Neural cell (in vitro differentiated cells): ENCODE results near the gene CYB5R2. TPM values are rescaled to one million over a fixed set of nuclear protein-coding genes. Genes with fewer than 3 reads are reported as not detected.

Experiments used
- H2AFZ ChIP-seq: fragments of 200-600, 300-800 bp; sonication (generic), shearing (Covaris generic); 2 replicates; pipeline ENCODE4 v1.6.0; 2014; ENCODE audit warnings: low read depth, mild to moderate bottlenecking, antibody characterized with exemption, low read length, moderate library complexity
- H3F3A ChIP-seq: fragments of 200-600 bp; shearing (Covaris generic); 2 replicates; pipeline ENCODE4 v1.6.1; 2016; ENCODE audit warnings: mild to moderate bottlenecking, moderate library complexity, mixed read lengths, antibody characterized with exemption, low read length; ENCODE audit not compliant: insufficient read depth, poor library complexity, severe bottlenecking
- H3K27ac ChIP-seq: fragments of 200-600, 300-800 bp; sonication (generic), shearing (Covaris generic); 2 replicates; pipeline ENCODE4 v1.5.1; 2014; ENCODE audit warnings: mild to moderate bottlenecking, low read length, moderate library complexity
- H3K27me3 ChIP-seq: fragments of 300-800, 200-600 bp; sonication (generic), shearing (Covaris generic); 2 replicates; pipeline ENCODE4 v1.6.0; 2014; ENCODE audit warnings: mild to moderate bottlenecking, low read depth, low read length, moderate library complexity; ENCODE audit not compliant: insufficient read depth
- H3K36me3 ChIP-seq: fragments of 300-800, 200-600 bp; sonication (generic), shearing (Covaris generic); 2 replicates; pipeline ENCODE4 v1.5.1; 2014; ENCODE audit warnings: mild to moderate bottlenecking, antibody characterized with exemption, low read length, moderate library complexity; ENCODE audit not compliant: insufficient read depth
- H3K4me2 ChIP-seq: fragments of 300-800, 200-600 bp; sonication (generic), shearing (Covaris generic); 2 replicates; pipeline ENCODE4 v1.6.0; 2014; ENCODE audit warnings: mild to moderate bottlenecking, low read length
- H3K4me3 ChIP-seq: fragments of 300-800, 200-600 bp; sonication (generic), shearing (Covaris generic); 2 replicates; pipeline ENCODE4 v1.5.1; 2014; ENCODE audit warnings: mild to moderate bottlenecking, low read length, moderate library complexity
- H3K79me2 ChIP-seq: fragments of 200-600 bp; shearing (Covaris generic); replicated peaks from 2 replicates; pipeline ENCODE4 v1.6.0; 2014; ENCODE audit warnings: mild to moderate bottlenecking, low read length, moderate library complexity; ENCODE audit not compliant: insufficient read depth
- H3K9ac ChIP-seq: fragments of 300-800, 200-600 bp; sonication (generic), shearing (Covaris generic); 2 replicates; pipeline ENCODE4 v1.6.1; 2016; ENCODE audit warnings: mild to moderate bottlenecking, low read length, mixed read lengths
- H3K9me2 ChIP-seq: fragments of 200-600 bp; shearing (Covaris generic); 2 replicates; pipeline ENCODE4 v1.6.1; 2016; ENCODE audit warnings: mild to moderate bottlenecking, low read length, mixed read lengths; ENCODE audit not compliant: insufficient read depth
- H3K9me3 ChIP-seq: fragments of 200-600, 300-800 bp; sonication (generic), shearing (Covaris generic); 2 replicates; pipeline ENCODE4 v1.6.1; 2016; ENCODE audit warnings: mild to moderate bottlenecking, mixed run types, low read length, moderate library complexity, mixed read lengths
- H4K20me1 ChIP-seq: fragments of 200-600 bp; shearing (Covaris generic); 2 replicates; pipeline ENCODE4 v1.6.1; 2016; ENCODE audit warnings: mild to moderate bottlenecking, mixed run types; ENCODE audit not compliant: insufficient read depth
- EP300 ChIP-seq: fragments of 450-650 bp; conservative IDR thresholded peaks from 2 replicates; pipeline ENCODE4 v1.6.1; 2014; ENCODE audit warnings: antibody characterized with exemption, mild to moderate bottlenecking, moderate library complexity; ENCODE audit not compliant: poor library complexity, severe bottlenecking
- EZH2 ChIP-seq: fragments of 200-600, 300-800 bp; shearing (Covaris generic), sonication (generic); IDR thresholded peaks from 2 replicates; pipeline ENCODE4 v1.6.1; 2014; ENCODE audit warnings: antibody characterized with exemption, low read length, borderline replicate concordance, mild to moderate bottlenecking; ENCODE audit not compliant: insufficient read depth, poor library complexity, severe bottlenecking
- MXI1 ChIP-seq: fragments of 450-650 bp; conservative IDR thresholded peaks from 2 replicates; pipeline ENCODE4 v1.6.1; 2014; ENCODE audit warnings: antibody characterized with exemption, mild to moderate bottlenecking; ENCODE audit not compliant: poor library complexity, severe bottlenecking
- POLR2AphosphoS5 ChIP-seq: IDR thresholded peaks from 2 replicates; pipeline ENCODE4 v1.6.1; 2012
- RAD21 ChIP-seq: fragments of 450-650 bp; conservative IDR thresholded peaks from 2 replicates; pipeline ENCODE4 v1.6.1; 2014; ENCODE audit warnings: antibody characterized with exemption, mild to moderate bottlenecking, moderate library complexity
- SMC3 ChIP-seq: fragments of 450-650 bp; conservative IDR thresholded peaks from 2 replicates; pipeline ENCODE4 v1.6.1; 2014; ENCODE audit warnings: antibody characterized with exemption, mild to moderate bottlenecking, moderate library complexity; ENCODE audit not compliant: poor library complexity
- TAF1 ChIP-seq: IDR thresholded peaks from 2 replicates; pipeline ENCODE4 v1.6.1; 2012; ENCODE audit warnings: low read depth
- polyA plus RNA-seq: library from polyadenylated mRNA; depleted of rRNA; stranded (reverse); fragments of >200 nt; gene quantifications from 2 replicates; pipeline ENCODE4 v1.2.3, GENCODE V29; 2014
- TF ChIP-seq, protein P1 (sequence below): fragments of 450-650 bp; IDR thresholded peaks from 2 replicates; pipeline ENCODE4 v1.5.1; 2014; ENCODE audit warnings: antibody characterized with exemption, mild to moderate bottlenecking, moderate library complexity; ENCODE audit not compliant: poor library complexity, severe bottlenecking
- TF ChIP-seq, protein P2 (sequence below): IDR thresholded peaks from 2 replicates; pipeline ENCODE4 v1.6.1; 2012; ENCODE audit warnings: borderline replicate concordance

The CYB5R2 gene
- polyA plus RNA-seq, 1 donor from 2014 or later = not detected

DNA sequence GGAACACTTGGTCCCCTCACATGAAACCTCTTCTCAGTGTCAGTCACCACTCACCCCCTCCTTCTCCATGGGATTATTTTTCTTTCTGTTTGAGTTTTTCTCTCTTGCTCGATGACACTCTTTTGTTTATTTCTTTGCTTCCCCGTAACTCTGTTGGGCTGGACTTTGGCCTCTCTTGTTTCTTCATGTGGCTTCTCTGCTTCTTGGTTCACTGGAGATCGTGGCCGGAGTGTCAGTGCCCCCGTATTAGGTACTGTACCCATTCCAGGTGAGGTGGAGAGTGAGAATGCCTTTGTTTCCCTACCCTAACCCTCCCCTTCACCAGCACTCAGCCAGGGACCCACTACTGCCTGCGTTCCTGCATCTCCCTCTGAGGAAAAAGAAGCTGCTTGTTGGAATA, 32.5 kb downstream of the CYB5R2 start:
- no peaks in the 10 kb centered on the region for H3K79me2 ChIP-seq

DNA sequence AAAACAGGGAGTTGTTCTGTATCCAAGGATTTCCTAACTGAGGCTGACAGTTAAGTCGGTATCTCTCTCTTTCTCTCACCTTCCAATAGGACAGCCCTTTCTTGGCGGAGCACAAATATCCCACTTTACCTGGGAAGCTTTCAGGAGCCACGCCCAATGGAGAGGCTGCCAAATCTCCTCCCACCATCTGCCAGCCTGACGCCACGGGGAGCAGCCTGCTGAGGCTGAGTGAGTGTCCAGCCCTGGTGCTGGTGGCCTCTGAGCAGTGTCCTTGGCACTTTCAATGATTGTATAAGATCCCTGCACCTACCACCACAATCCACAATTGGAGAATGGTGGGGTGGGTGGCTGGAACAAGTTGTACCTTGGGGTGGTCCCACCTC, 33.7 kb downstream of the CYB5R2 start:
- TF ChIP-seq EZH2 (no peak), SMC3 (no peak), POLR2AphosphoS5 (no peak), RAD21 (no peak), TAF1 (no peak)
- no peaks in the 10 kb centered on the region for H4K20me1 ChIP-seq
- H2AFZ ChIP-seq = no peak overlapping the region
- H3K27ac ChIP-seq = no peak overlapping the region
- H3K9me3 ChIP-seq = no peaks in the 10 kb centered on the region
- no peaks in the 10 kb centered on the region for H3K27me3 ChIP-seq
- no peaks in the 10 kb centered on the region for H3F3A ChIP-seq
- no peaks in the 10 kb centered on the region for H3K36me3 ChIP-seq
- H3K9ac ChIP-seq = no peak overlapping the region
- no peaks in the 10 kb centered on the region for H3K79me2 ChIP-seq
- no peaks in the 10 kb centered on the region for H3K9me2 ChIP-seq
- no peak overlapping the region for H3K4me3 ChIP-seq
- no peak overlapping the region for H3K4me2 ChIP-seq

More for the DNA sequence above, 32.5 kb downstream of the CYB5R2 start:
- no peak overlapping the region for H2AFZ ChIP-seq
- H3K36me3 ChIP-seq = no peaks in the 10 kb centered on the region
- no peak overlapping the region for H3K27ac ChIP-seq
- no peak for TF ChIP-seq EZH2
- TF ChIP-seq EP300 = no peak
- TF ChIP-seq, protein P1, sequence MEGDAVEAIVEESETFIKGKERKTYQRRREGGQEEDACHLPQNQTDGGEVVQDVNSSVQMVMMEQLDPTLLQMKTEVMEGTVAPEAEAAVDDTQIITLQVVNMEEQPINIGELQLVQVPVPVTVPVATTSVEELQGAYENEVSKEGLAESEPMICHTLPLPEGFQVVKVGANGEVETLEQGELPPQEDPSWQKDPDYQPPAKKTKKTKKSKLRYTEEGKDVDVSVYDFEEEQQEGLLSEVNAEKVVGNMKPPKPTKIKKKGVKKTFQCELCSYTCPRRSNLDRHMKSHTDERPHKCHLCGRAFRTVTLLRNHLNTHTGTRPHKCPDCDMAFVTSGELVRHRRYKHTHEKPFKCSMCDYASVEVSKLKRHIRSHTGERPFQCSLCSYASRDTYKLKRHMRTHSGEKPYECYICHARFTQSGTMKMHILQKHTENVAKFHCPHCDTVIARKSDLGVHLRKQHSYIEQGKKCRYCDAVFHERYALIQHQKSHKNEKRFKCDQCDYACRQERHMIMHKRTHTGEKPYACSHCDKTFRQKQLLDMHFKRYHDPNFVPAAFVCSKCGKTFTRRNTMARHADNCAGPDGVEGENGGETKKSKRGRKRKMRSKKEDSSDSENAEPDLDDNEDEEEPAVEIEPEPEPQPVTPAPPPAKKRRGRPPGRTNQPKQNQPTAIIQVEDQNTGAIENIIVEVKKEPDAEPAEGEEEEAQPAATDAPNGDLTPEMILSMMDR = no peak
- no peak overlapping the region for H3K4me3 ChIP-seq
- no peaks in the 10 kb centered on the region for H3K9me3 ChIP-seq
- no peaks in the 10 kb centered on the region for H3K27me3 ChIP-seq
- H4K20me1 ChIP-seq = no peaks in the 10 kb centered on the region
- H3K4me2 ChIP-seq = no peak overlapping the region
- H3F3A ChIP-seq = no peaks in the 10 kb centered on the region
- no peak overlapping the region for H3K9ac ChIP-seq
- no peaks in the 10 kb centered on the region for H3K9me2 ChIP-seq

DNA sequence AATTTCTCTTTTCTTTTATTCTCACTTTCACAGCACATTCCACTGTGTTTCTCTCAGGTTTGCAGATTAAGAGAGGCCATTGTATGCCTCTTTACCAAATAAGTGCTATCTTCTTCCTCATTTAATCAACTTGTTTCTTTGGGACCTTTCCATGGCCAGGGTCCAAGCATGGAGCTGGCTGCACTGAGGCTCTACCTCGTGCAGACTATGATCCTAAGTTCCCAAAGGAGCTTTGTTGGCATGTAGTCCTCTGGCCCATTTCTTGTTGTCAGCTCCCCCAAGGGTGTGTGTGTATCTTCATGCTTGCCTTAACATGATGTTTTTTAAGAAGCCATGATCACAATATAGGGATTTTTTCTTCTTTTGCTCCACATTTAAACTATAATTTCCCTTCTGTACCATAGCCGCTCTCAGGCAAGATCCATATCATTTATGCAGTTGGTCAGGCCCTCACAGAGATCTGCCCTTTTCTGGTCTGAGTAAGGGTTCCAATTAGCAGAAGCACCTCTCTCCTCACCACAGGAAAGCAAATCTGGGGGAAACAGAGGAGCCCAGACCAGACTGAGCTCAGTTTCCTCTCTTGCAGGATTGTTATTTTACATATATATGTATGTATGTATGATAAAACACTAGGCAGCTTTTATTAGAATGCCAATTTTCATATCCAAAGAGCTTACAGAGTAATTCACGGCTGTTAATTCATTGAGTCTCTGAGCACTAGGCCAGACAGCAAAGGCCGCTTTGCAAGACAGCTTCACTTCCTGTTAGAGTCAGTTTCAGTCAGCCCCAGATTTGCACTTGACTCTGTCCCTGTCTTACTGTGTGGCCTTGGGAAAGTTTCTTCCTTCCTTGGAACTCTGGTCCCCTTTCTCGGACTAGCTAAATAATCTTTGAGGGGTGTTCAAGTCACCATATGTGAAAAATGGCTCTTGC, 34.3 kb downstream of the CYB5R2 start:
- Histone ChIP-seq H3F3A (no peaks in the 10 kb centered on the region), H3K4me3 (no peak overlapping the region), H3K79me2 (no peaks in the 10 kb centered on the region), H3K9me3 (no peaks in the 10 kb centered on the region), H3K9ac (no peak overlapping the region), H3K9me2 (no peaks in the 10 kb centered on the region), H3K27me3 (no peaks in the 10 kb centered on the region), H3K4me2 (no peak overlapping the region), H2AFZ (no peak overlapping the region), H3K36me3 (no peaks in the 10 kb centered on the region), H4K20me1 (no peaks in the 10 kb centered on the region), H3K27ac (no peak overlapping the region)
- TF ChIP-seq MXI1 = no peak
- no peak for TF ChIP-seq EZH2
- no peak for TF ChIP-seq EP300
- no peak for TF ChIP-seq RAD21
- TF ChIP-seq, protein P2, sequence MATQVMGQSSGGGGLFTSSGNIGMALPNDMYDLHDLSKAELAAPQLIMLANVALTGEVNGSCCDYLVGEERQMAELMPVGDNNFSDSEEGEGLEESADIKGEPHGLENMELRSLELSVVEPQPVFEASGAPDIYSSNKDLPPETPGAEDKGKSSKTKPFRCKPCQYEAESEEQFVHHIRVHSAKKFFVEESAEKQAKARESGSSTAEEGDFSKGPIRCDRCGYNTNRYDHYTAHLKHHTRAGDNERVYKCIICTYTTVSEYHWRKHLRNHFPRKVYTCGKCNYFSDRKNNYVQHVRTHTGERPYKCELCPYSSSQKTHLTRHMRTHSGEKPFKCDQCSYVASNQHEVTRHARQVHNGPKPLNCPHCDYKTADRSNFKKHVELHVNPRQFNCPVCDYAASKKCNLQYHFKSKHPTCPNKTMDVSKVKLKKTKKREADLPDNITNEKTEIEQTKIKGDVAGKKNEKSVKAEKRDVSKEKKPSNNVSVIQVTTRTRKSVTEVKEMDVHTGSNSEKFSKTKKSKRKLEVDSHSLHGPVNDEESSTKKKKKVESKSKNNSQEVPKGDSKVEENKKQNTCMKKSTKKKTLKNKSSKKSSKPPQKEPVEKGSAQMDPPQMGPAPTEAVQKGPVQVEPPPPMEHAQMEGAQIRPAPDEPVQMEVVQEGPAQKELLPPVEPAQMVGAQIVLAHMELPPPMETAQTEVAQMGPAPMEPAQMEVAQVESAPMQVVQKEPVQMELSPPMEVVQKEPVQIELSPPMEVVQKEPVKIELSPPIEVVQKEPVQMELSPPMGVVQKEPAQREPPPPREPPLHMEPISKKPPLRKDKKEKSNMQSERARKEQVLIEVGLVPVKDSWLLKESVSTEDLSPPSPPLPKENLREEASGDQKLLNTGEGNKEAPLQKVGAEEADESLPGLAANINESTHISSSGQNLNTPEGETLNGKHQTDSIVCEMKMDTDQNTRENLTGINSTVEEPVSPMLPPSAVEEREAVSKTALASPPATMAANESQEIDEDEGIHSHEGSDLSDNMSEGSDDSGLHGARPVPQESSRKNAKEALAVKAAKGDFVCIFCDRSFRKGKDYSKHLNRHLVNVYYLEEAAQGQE = no peak
- no peak for TF ChIP-seq POLR2AphosphoS5
- TF ChIP-seq TAF1 = no peak
- TF ChIP-seq, protein P1 = no peak
- no peak for TF ChIP-seq SMC3
